OCI-LY1 (cell line): ENCODE results near the gene CHCHD10.

Source experiments
- H2AFZ ChIP-seq: fragments of 200-600 bp; sonication (generic), shearing (Covaris generic); 2 replicates; pipeline ENCODE4 v1.6.0; 2014; ENCODE audit warnings: antibody characterized with exemption, mild to moderate bottlenecking, low read length
- H3F3A ChIP-seq: fragments of 200-600 bp; sonication (generic), shearing (Covaris generic); 2 replicates; pipeline ENCODE4 v1.6.0; 2014; ENCODE audit warnings: mild to moderate bottlenecking, antibody characterized with exemption, low read length, moderate library complexity; ENCODE audit not compliant: insufficient read depth
- H3K27ac ChIP-seq: fragments of 200-600 bp; sonication (generic); 2 replicates; pipeline ENCODE4 v1.5.1; 2014; ENCODE audit warnings: low read length, mixed run types, mild to moderate bottlenecking, low read depth; ENCODE audit not compliant: poor library complexity, severe bottlenecking
- H3K27me3 ChIP-seq: fragments of 200-600 bp; sonication (generic); 2 replicates; pipeline ENCODE4 v1.6.0; 2014; ENCODE audit warnings: antibody characterized with exemption, mild to moderate bottlenecking, low read length, moderate library complexity; ENCODE audit not compliant: insufficient read depth
- H3K36me3 ChIP-seq: fragments of 200-600 bp; sonication (generic); 2 replicates; pipeline ENCODE4 v1.6.1; 2014; ENCODE audit warnings: mild to moderate bottlenecking, antibody characterized with exemption, low read length, moderate library complexity, mixed read lengths; ENCODE audit not compliant: insufficient read depth
- H3K4me1 ChIP-seq: fragments of 200-600 bp; sonication (generic); 2 replicates; pipeline ENCODE4 v1.5.1; 2014; ENCODE audit warnings: mild to moderate bottlenecking, low read length, moderate library complexity; ENCODE audit not compliant: insufficient read depth, severe bottlenecking
- H3K4me2 ChIP-seq: fragments of 200-600 bp; sonication (generic), shearing (Covaris generic); 2 replicates; pipeline ENCODE4 v1.6.1; 2014; ENCODE audit warnings: low read length
- H3K4me3 ChIP-seq: fragments of 200-600 bp; sonication (generic); 2 replicates; pipeline ENCODE4 v1.5.1; 2014; ENCODE audit warnings: low read length, low read depth, mild to moderate bottlenecking, mixed read lengths; ENCODE audit not compliant: poor library complexity, severe bottlenecking
- H3K79me2 ChIP-seq: fragments of 200-600 bp; shearing (Covaris generic); 2 replicates; pipeline ENCODE4 v1.6.1; 2016; ENCODE audit warnings: mixed run types, low read length, mixed read lengths; ENCODE audit not compliant: insufficient read depth
- H3K9ac ChIP-seq: fragments of 200-600 bp; sonication (generic), shearing (Covaris generic); 2 replicates; pipeline ENCODE4 v1.6.1; 2014; ENCODE audit warnings: mild to moderate bottlenecking, low read length, mixed read lengths
- H3K9me2 ChIP-seq: fragments of 200-600 bp; sonication (generic), shearing (Covaris generic); 2 replicates; pipeline ENCODE4 v1.6.1; 2014; ENCODE audit warnings: low read depth, mild to moderate bottlenecking, low read length, mixed read lengths
- H3K9me3 ChIP-seq: fragments of 200-600 bp; shearing (Covaris generic); 2 replicates; pipeline ENCODE4 v1.6.1; 2014; ENCODE audit warnings: low read length, mixed read lengths
- H4K20me1 ChIP-seq: fragments of 200-600 bp; sonication (generic), shearing (Covaris generic); 2 replicates; pipeline ENCODE4 v1.6.0; 2016; ENCODE audit warnings: mild to moderate bottlenecking, low read length; ENCODE audit not compliant: insufficient read depth
- EZH2 ChIP-seq: fragments of 200-600 bp; sonication (generic), shearing (Covaris generic); IDR thresholded peaks from 2 replicates; pipeline ENCODE4 v1.8.0; 2017; ENCODE audit warnings: borderline replicate concordance, mixed run types, mild to moderate bottlenecking, antibody characterized with exemption, low read length, moderate library complexity, mixed read lengths
- TF ChIP-seq, protein P1 (sequence below): fragments of 200-600 bp; sonication (generic), shearing (Covaris generic); IDR thresholded peaks from 2 replicates; pipeline ENCODE4 v1.5.1; 2017; ENCODE audit warnings: mild to moderate bottlenecking, antibody characterized with exemption, low read length, moderate library complexity, mixed read lengths

Gene CHCHD10

DNA sequence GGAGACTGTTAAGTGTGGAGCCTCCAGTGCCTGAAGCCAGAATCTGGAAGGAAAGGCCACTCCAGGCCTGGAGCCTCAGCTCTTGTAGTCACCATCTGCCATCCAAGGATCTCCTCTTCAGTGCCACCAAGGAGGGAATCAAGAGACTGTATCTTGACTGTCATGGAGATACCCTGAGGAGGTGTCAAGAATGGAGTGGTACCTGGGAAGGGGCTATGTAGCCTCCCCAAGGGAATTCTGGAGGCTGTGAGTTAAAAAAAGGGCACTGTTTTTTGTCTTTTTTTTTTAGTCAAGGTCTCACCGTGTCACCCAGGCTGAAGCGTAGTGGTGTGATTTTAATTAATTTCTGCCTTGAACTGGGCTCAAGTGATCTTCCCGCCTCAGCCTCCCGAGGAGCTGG lies 8.2 kb downstream of the CHCHD10 start:
- TF ChIP-seq EZH2: no peak
- TF ChIP-seq, protein P1, sequence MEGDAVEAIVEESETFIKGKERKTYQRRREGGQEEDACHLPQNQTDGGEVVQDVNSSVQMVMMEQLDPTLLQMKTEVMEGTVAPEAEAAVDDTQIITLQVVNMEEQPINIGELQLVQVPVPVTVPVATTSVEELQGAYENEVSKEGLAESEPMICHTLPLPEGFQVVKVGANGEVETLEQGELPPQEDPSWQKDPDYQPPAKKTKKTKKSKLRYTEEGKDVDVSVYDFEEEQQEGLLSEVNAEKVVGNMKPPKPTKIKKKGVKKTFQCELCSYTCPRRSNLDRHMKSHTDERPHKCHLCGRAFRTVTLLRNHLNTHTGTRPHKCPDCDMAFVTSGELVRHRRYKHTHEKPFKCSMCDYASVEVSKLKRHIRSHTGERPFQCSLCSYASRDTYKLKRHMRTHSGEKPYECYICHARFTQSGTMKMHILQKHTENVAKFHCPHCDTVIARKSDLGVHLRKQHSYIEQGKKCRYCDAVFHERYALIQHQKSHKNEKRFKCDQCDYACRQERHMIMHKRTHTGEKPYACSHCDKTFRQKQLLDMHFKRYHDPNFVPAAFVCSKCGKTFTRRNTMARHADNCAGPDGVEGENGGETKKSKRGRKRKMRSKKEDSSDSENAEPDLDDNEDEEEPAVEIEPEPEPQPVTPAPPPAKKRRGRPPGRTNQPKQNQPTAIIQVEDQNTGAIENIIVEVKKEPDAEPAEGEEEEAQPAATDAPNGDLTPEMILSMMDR: no peak
- Histone ChIP-seq H3F3A (peaks cover 7% of the 10 kb centered on the region), H4K20me1 (no peaks in the 10 kb centered on the region), H3K4me3 (no peak overlapping the region), H3K36me3 (peaks cover 19% of the 10 kb centered on the region), H3K9me2 (no peaks in the 10 kb centered on the region), H3K79me2 (no peaks in the 10 kb centered on the region), H3K9ac (no peak overlapping the region), H3K9me3 (no peaks in the 10 kb centered on the region), H2AFZ (no peak overlapping the region), H3K27ac (no peak overlapping the region), H3K4me2 (no peak overlapping the region), H3K27me3 (no peaks in the 10 kb centered on the region), H3K4me1 (peaks cover 42% of the 10 kb centered on the region)

DNA sequence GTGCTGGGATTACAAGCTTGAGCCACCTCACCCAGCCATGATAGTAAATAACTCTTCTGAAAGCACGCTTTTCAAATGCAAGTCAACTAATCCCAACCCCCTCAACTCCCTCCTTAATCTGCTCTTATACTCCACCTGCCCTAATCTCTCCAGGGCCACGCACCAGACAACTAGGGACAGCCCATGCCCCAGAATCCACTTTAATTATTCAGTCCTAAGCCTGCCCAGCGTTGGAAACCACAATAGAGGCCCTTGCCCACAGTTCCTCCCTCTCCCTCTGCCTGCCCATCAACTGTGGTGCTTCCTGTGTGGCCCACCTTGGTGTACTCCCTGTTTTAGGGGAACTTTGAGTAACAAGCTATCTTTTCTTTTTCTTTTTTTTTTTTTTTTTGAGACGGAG lies 10.9 kb downstream of the CHCHD10 start:
- no peaks in the 10 kb centered on the region for H4K20me1 ChIP-seq
- H3K36me3 ChIP-seq: no peaks in the 10 kb centered on the region
- H3K27me3 ChIP-seq: no peaks in the 10 kb centered on the region
- no peaks in the 10 kb centered on the region for H3K79me2 ChIP-seq
- H2AFZ ChIP-seq: no peak overlapping the region
- peaks cover 49% of the 10 kb centered on the region for H3K4me1 ChIP-seq
- no peak for TF ChIP-seq EZH2
- TF ChIP-seq, protein P1: no peak
- H3K4me3 ChIP-seq: no peak overlapping the region
- no peak overlapping the region for H3K4me2 ChIP-seq
- no peaks in the 10 kb centered on the region for H3K9me2 ChIP-seq
- peaks cover 7% of the 10 kb centered on the region for H3F3A ChIP-seq
- H3K27ac ChIP-seq: peak overlapping the region; percentile 44
- H3K9me3 ChIP-seq: no peaks in the 10 kb centered on the region
- H3K9ac ChIP-seq: no peak overlapping the region

DNA sequence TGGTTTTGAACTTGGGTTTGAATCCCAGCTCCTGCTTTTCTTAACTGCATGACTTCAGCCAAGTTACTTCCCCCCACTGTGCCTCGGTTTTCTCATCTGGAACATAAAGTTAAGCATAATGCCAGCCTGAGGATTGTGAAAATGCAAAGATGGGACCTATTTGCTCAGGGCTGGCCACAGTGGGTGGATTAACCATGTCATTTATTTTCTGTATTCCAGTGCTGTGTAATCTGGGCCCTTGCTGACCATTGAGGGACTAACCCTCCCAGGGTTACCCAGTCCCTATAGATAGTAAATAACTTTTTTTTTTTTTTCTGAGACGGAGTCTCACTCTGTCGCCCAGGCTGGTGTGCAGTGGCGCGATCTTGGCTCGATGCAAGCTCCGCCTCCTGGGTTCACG lies 12.1 kb downstream of the CHCHD10 start:
- Histone ChIP-seq H3K79me2 (no peaks in the 10 kb centered on the region), H4K20me1 (no peaks in the 10 kb centered on the region), H2AFZ (no peak overlapping the region), H3K36me3 (no peaks in the 10 kb centered on the region), H3K4me3 (no peak overlapping the region), H3K9ac (no peak overlapping the region; the same call in 1 of the 2 replicates), H3K27me3 (no peaks in the 10 kb centered on the region), H3F3A (peaks cover 7% of the 10 kb centered on the region), H3K4me1 (peaks cover 55% of the 10 kb centered on the region), H3K9me3 (no peaks in the 10 kb centered on the region), H3K4me2 (peak overlapping the region; percentile 0; the same call in 1 of the 2 replicates), H3K27ac (peak overlapping the region; percentile 94), H3K9me2 (no peaks in the 10 kb centered on the region)
- TF ChIP-seq, protein P1: no peak
- TF ChIP-seq EZH2: no peak
